MM.1S (cell line): Measurements from ENCODE around the gene LRRC4C.

Source experiments
- DNase-seq: peaks from one replicate; pipeline ENCODE4 v3.0.0-alpha.2; 2015
- H2AFZ ChIP-seq: fragments of 300-600 bp; sonication (generic); 2 replicates; pipeline ENCODE4 v1.6.0; 2016; ENCODE audit warnings: antibody characterized with exemption, low read length
- H3F3A ChIP-seq: fragments of 300-600 bp; sonication (generic); 2 replicates; pipeline ENCODE4 v1.6.1; 2016; ENCODE audit warnings: mild to moderate bottlenecking, antibody characterized with exemption, low read length, moderate library complexity, mixed read lengths; ENCODE audit not compliant: insufficient read depth
- H3K27ac ChIP-seq: fragments of 300-600 bp; sonication (generic); 2 replicates; pipeline ENCODE4 v1.5.1; 2016; ENCODE audit warnings: mild to moderate bottlenecking, low read length
- H3K27me3 ChIP-seq: fragments of 300-600 bp; sonication (generic); replicated peaks from 2 replicates; pipeline ENCODE4 v1.6.0; 2016; ENCODE audit warnings: low read length; ENCODE audit not compliant: insufficient read depth
- H3K36me3 ChIP-seq: fragments of 300-600 bp; sonication (generic); replicated peaks from 2 replicates; pipeline ENCODE4 v1.6.1; 2016; ENCODE audit warnings: mild to moderate bottlenecking, low read length, mixed read lengths; ENCODE audit not compliant: insufficient read depth
- H3K4me1 ChIP-seq: fragments of 300-600 bp; sonication (generic); 2 replicates; pipeline ENCODE4 v1.6.1; 2016; ENCODE audit warnings: low read length, mixed read lengths
- H3K4me2 ChIP-seq: fragments of 300-600 bp; sonication (generic); 2 replicates; pipeline ENCODE4 v1.6.0; 2016; ENCODE audit warnings: low read depth, low read length
- H3K4me3 ChIP-seq: fragments of 300-600 bp; sonication (generic); 2 replicates; pipeline ENCODE4 v1.5.1; 2016; ENCODE audit warnings: low read length, mixed read lengths
- H3K79me2 ChIP-seq: fragments of 300-600 bp; sonication (generic); 2 replicates; pipeline ENCODE4 v1.6.1; 2016; ENCODE audit warnings: mixed run types, low read length, mixed read lengths
- H3K9ac ChIP-seq: fragments of 300-600 bp; sonication (generic); 2 replicates; pipeline ENCODE4 v1.6.1; 2016; ENCODE audit warnings: low read length, mixed read lengths
- H3K9me2 ChIP-seq: fragments of 300-600 bp; sonication (generic); replicated peaks from 2 replicates; pipeline ENCODE4 v1.6.1; 2016; ENCODE audit warnings: mild to moderate bottlenecking, low read length, mixed read lengths; ENCODE audit not compliant: insufficient read depth
- H3K9me3 ChIP-seq: fragments of 300-600 bp; sonication (generic); replicated peaks from 2 replicates; pipeline ENCODE4 v1.6.1; 2016; ENCODE audit warnings: mild to moderate bottlenecking, low read length, mixed read lengths; ENCODE audit not compliant: insufficient read depth
- H4K20me1 ChIP-seq: fragments of 300-600 bp; sonication (generic); 2 replicates; pipeline ENCODE4 v1.6.1; 2016; ENCODE audit warnings: mild to moderate bottlenecking, low read length, moderate library complexity, mixed read lengths; ENCODE audit not compliant: insufficient read depth
- EZH2 ChIP-seq: fragments of 300-600 bp; sonication (generic); optimal IDR thresholded peaks from 2 replicates; pipeline ENCODE3; 2017; ENCODE audit warnings: low read depth, mild to moderate bottlenecking, antibody characterized with exemption, low read length, mixed read lengths
- EZH2phosphoT487 ChIP-seq: fragments of 300-600 bp; sonication (generic); IDR thresholded peaks from 2 replicates; pipeline ENCODE4 v1.6.1; 2018; ENCODE audit warnings: antibody characterized with exemption, low read length
- TF ChIP-seq, protein P1 (sequence below): fragments of 300-600 bp; sonication (generic); IDR thresholded peaks from 2 replicates; pipeline ENCODE4 v1.5.1; 2016; ENCODE audit warnings: antibody characterized with exemption, low read length, mixed read lengths

Gene LRRC4C

DNA sequence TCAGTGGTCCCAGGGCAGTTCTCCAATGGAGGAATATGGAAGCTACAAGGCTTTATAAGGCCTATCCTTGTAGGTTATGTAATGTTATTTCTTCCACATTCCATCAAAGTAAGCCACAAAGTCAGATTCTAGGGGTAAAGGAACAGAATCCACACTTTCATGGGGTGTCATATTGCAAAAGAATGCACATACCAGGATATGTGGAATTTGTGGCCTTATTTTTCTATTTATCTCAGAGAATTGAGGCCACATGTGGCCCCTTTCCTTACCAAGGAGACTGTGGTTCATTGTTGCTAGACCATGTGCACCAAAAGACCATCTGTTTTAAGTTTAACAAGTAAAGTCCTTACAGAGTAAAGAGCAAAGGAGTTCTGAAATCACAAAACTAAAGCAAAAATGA lies 12.9 kb downstream of the LRRC4C start:
- Histone ChIP-seq H3F3A (no peaks in the 10 kb centered on the region), H4K20me1 (no peaks in the 10 kb centered on the region), H3K9me2 (no peaks in the 10 kb centered on the region), H3K4me1 (no peaks in the 10 kb centered on the region), H3K36me3 (no peaks in the 10 kb centered on the region), H3K27me3 (no peaks in the 10 kb centered on the region), H2AFZ (no peak overlapping the region), H3K9me3 (no peaks in the 10 kb centered on the region), H3K27ac (no peak overlapping the region), H3K9ac (no peak overlapping the region), H3K4me3 (no peak overlapping the region), H3K79me2 (no peaks in the 10 kb centered on the region), H3K4me2 (no peak overlapping the region)
- DNase-seq = no peak
- no peak for TF ChIP-seq EZH2phosphoT487
- TF ChIP-seq, protein P1, sequence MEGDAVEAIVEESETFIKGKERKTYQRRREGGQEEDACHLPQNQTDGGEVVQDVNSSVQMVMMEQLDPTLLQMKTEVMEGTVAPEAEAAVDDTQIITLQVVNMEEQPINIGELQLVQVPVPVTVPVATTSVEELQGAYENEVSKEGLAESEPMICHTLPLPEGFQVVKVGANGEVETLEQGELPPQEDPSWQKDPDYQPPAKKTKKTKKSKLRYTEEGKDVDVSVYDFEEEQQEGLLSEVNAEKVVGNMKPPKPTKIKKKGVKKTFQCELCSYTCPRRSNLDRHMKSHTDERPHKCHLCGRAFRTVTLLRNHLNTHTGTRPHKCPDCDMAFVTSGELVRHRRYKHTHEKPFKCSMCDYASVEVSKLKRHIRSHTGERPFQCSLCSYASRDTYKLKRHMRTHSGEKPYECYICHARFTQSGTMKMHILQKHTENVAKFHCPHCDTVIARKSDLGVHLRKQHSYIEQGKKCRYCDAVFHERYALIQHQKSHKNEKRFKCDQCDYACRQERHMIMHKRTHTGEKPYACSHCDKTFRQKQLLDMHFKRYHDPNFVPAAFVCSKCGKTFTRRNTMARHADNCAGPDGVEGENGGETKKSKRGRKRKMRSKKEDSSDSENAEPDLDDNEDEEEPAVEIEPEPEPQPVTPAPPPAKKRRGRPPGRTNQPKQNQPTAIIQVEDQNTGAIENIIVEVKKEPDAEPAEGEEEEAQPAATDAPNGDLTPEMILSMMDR = no peak
- TF ChIP-seq EZH2 = no peak

DNA sequence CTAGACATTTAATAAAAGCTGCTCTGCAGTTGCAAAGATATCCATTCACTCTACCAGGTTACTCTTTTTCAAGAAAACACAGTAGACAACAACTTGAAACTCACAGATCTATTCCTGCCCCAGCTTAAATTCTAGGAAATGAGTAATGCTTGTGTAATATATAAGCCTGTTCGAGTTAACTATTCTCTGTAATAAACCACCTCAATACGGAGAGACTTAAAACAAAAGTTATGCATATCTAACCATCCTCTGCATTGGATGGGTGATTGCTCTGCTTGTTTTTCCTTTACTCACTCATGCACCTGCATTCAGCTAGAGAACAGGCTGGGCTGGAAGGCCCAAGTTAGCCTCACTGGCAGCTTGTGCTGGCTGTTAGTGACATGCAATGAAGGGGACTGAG lies 13.3 kb downstream of the LRRC4C start:
- no peaks in the 10 kb centered on the region for H3K36me3 ChIP-seq
- no peak for DNase-seq
- no peak for TF ChIP-seq EZH2phosphoT487
- TF ChIP-seq EZH2 = no peak
- TF ChIP-seq, protein P1 = no peak

DNA sequence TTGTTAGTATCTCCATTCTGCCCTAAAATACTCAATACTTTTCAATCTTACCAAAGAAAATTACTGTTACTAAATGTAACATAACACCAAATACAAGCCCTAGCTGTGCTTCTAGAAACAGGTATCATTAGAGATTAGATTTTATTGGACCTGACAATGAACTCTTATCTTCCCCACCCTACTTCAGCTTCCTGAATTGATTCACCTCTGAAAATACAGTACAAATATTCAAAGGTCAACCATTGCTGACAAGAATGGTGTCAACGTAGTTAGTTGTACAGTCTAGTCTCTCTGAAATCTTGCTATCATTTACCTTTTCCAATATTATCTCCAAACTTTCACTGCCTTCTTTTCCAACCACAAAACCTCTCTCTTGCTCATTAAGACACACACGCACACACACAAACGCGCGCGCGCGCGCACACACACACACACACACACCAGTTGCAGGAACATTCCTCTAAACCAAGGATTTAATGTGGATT lies 22.4 kb downstream of the LRRC4C start:
- H3K79me2 ChIP-seq = no peaks in the 10 kb centered on the region
- TF ChIP-seq, protein P1 = no peak
- TF ChIP-seq EZH2phosphoT487 (no peak), EZH2 (no peak)
- H3K9me3 ChIP-seq = no peaks in the 10 kb centered on the region
- H3K9me2 ChIP-seq = no peaks in the 10 kb centered on the region
- H3K36me3 ChIP-seq = no peaks in the 10 kb centered on the region
- no peak overlapping the region for H3K4me2 ChIP-seq
- H3K27me3 ChIP-seq = no peaks in the 10 kb centered on the region
- no peaks in the 10 kb centered on the region for H3K4me1 ChIP-seq
- no peaks in the 10 kb centered on the region for H3F3A ChIP-seq
- no peak overlapping the region for H3K4me3 ChIP-seq
- H4K20me1 ChIP-seq = no peaks in the 10 kb centered on the region
- no peak overlapping the region for H2AFZ ChIP-seq
- no peak for DNase-seq
- no peak overlapping the region for H3K27ac ChIP-seq
- no peak overlapping the region for H3K9ac ChIP-seq

More for the DNA sequence above, 13.3 kb downstream of the LRRC4C start:
- no peaks in the 10 kb centered on the region for H4K20me1 ChIP-seq
- H3K4me1 ChIP-seq = no peaks in the 10 kb centered on the region
- H3K9me2 ChIP-seq = no peaks in the 10 kb centered on the region
- no peaks in the 10 kb centered on the region for H3K9me3 ChIP-seq
- H3F3A ChIP-seq = no peaks in the 10 kb centered on the region
- H3K27ac ChIP-seq = no peak overlapping the region
- H3K4me2 ChIP-seq = no peak overlapping the region
- no peaks in the 10 kb centered on the region for H3K27me3 ChIP-seq
- H3K79me2 ChIP-seq = no peaks in the 10 kb centered on the region
- no peak overlapping the region for H2AFZ ChIP-seq
- H3K9ac ChIP-seq = no peak overlapping the region
- H3K4me3 ChIP-seq = no peak overlapping the region
